B cell (primary cell): ENCODE results near the gene DVL1. TPM values are rescaled to one million over a fixed set of nuclear protein-coding genes. Genes with fewer than 3 reads are reported as not detected.

ENCODE experiments used
- ATAC-seq: fragments of 200-7000 bp; cut with Tn5 transposase; one replicate; pipeline ENCODE4 v1.10.0; 2021; ENCODE audit warnings: low read depth, mild to moderate bottlenecking, moderate number of reproducible peaks, moderate library complexity
- CTCF ChIA-PET: fragments of 350-600 bp; sonication (Branson Sonifier 250); formaldehyde crosslinking; loops from one replicate; lab custom pipeline; 2021; ENCODE audit warnings: antibody characterized with exemption, inconsistent platforms; lab: Charles Lee
- POLR2A ChIA-PET: fragments of 350-600 bp; sonication (Branson Sonifier 250); formaldehyde crosslinking; loops from one replicate; lab custom pipeline; 2021; ENCODE audit warnings: antibody characterized with exemption; lab: Charles Lee
- DNase-seq: peaks from one replicate; pipeline ENCODE4 v3.0.0; 2013
- H2AFZ ChIP-seq: 2 replicates; pipeline ENCODE4 v1.6.1; 2012; ENCODE audit warnings: mild to moderate bottlenecking, low read depth, low read length; ENCODE audit not compliant: insufficient read depth, poor library complexity, severe bottlenecking
- H3K27ac ChIP-seq, 2 donors: 1 replicate in 1 of 2; 2 replicates in 1 of 2; pipeline ENCODE4 v1.5.1; 2012 to 2013; ENCODE audit warnings: low read length in 2 of 2, mild to moderate bottlenecking in 2 of 2, moderate library complexity in 1 of 2
- H3K27me3 ChIP-seq, 4 experiments: fragments of 200-600 bp in 1 of 4; sonication (generic) in 1 of 4; replicated peaks in 1 of 4; 1 replicate in 2 of 4; 2 replicates in 2 of 4; pipeline versions ENCODE4 v1.6.1 to v1.7.0; 2013 to 2016; ENCODE audit warnings: low read length in 3 of 4, mild to moderate bottlenecking in 2 of 4, mixed read lengths in 1 of 4, moderate library complexity in 1 of 4; ENCODE audit not compliant: insufficient read depth in 4 of 4, control insufficient read depth in 3 of 4; ENCODE audit errors: control extremely low read depth in 1 of 4
- H3K36me3 ChIP-seq, 2 experiments: replicated peaks in 1 of 2; 1 replicate in 1 of 2; 2 replicates in 1 of 2; pipeline versions ENCODE4 v1.6.1 to v1.7.1; 2013; ENCODE audit warnings: low read length in 1 of 2; ENCODE audit not compliant: insufficient read depth in 2 of 2, control insufficient read depth in 1 of 2; ENCODE audit errors: control extremely low read depth in 1 of 2, extremely low read depth in 1 of 2
- H3K4me1 ChIP-seq, 2 donors: fragments of 200-600 bp in 1 of 2; sonication (generic) in 1 of 2; 1 replicate in 1 of 2; 2 replicates in 1 of 2; pipeline versions ENCODE4 v1.5.1 to v1.6.1; 2013 to 2017; ENCODE audit warnings: low read length in 2 of 2; ENCODE audit not compliant: control insufficient read depth in 2 of 2, insufficient read depth in 2 of 2
- H3K4me2 ChIP-seq: replicated peaks from 2 replicates; pipeline ENCODE3; 2012; ENCODE audit warnings: mild to moderate bottlenecking, low read depth, low read length; ENCODE audit not compliant: poor library complexity, severe bottlenecking
- H3K4me3 ChIP-seq, 5 experiments: fragments of 200-600 bp in 1 of 5; sonication (generic) in 1 of 5; 1 replicate in 3 of 5; 2 replicates in 2 of 5; pipeline versions ENCODE4 v1.5.1 to v1.7.0; 2011 to 2016; ENCODE audit warnings: low read length in 4 of 5, mild to moderate bottlenecking in 4 of 5, low read depth in 2 of 5, control low read depth in 1 of 5, moderate library complexity in 1 of 5; ENCODE audit not compliant: insufficient read depth in 1 of 5; ENCODE audit errors: control extremely low read depth in 1 of 5, extremely low read depth in 1 of 5
- H3K79me2 ChIP-seq: fragments of 200-600 bp; sonication (generic); one replicate; pipeline ENCODE4 v1.6.0; 2016; ENCODE audit warnings: low read length; ENCODE audit not compliant: control insufficient read depth, insufficient read depth
- H3K9ac ChIP-seq: fragments of 200-600 bp; sonication (generic); 2 replicates; pipeline ENCODE4 v1.6.1; 2017; ENCODE audit warnings: mild to moderate bottlenecking, low read length, moderate library complexity
- H3K9me3 ChIP-seq, 3 donors: one replicate each; pipeline versions ENCODE4 v1.6.1 to v1.7.1; 2013; ENCODE audit warnings: low read length in 2 of 3; ENCODE audit not compliant: control insufficient read depth in 2 of 3, insufficient read depth in 1 of 3; ENCODE audit errors: control extremely low read depth in 1 of 3
- H4K20me1 ChIP-seq: 2 replicates; pipeline ENCODE4 v1.6.0; 2012; ENCODE audit warnings: mild to moderate bottlenecking, low read length; ENCODE audit not compliant: insufficient read depth, control insufficient read depth, poor library complexity, severe bottlenecking
- H3K27ac Mint-ChIP-seq: one replicate; pipeline ENCODE4 v1.8.0; 2021; ENCODE audit warnings: mixed read lengths
- H3K27me3 Mint-ChIP-seq: one replicate; pipeline ENCODE4 v1.8.0; 2021; ENCODE audit warnings: mixed read lengths
- H3K4me1 Mint-ChIP-seq: one replicate; pipeline ENCODE4 v1.8.0; 2021; ENCODE audit warnings: mixed read lengths
- H3K4me3 Mint-ChIP-seq: one replicate; pipeline ENCODE4 v1.8.0; 2021; ENCODE audit warnings: mixed read lengths
- H3K9me3 Mint-ChIP-seq: one replicate; pipeline ENCODE4 v1.8.0; 2022; ENCODE audit warnings: mixed read lengths; ENCODE audit not compliant: insufficient read depth
- EZH2 ChIP-seq: IDR thresholded peaks from 2 replicates; pipeline ENCODE4 v1.6.1; 2012; ENCODE audit warnings: borderline replicate concordance, low read depth, mild to moderate bottlenecking, moderate library complexity, low read length; ENCODE audit not compliant: insufficient read depth, poor library complexity, severe bottlenecking
- WGBS: methylation state at CpG from one replicate; pipeline ENCODE4 v1.1.5; 2013; ENCODE audit warnings: missing lambda C conversion rate; ENCODE audit not compliant: insufficient coverage; 5-methylcytosine and 5-hydroxymethylcytosine counted together
- intact Hi-C: fragments of 100-400 bp; cut with micrococcal nuclease; formaldehyde crosslinking; loops from one replicate; pipeline ENCODE4 v1.10.0; 2022
- polyA plus RNA-seq: library from polyadenylated mRNA; depleted of rRNA; stranded (reverse); fragments of >200 nt; gene quantifications from 2 replicates; pipeline ENCODE4 v1.2.3, GENCODE V29; 2012
- total RNA-seq, 2 donors: library from RNA; stranded (reverse); fragments of 120-200 nt in 1 of 2; gene quantifications; 1 replicate in 1 of 2; 2 replicates in 1 of 2; pipeline versions ENCODE4 v1.2.3 to v1.2.4, GENCODE V29; 2013 to 2022
- TF ChIP-seq, protein P1 (sequence below): fragments of 200-600 bp; IDR thresholded peaks from one replicate; pipeline ENCODE4 v1.8.0; 2022; ENCODE audit warnings: antibody characterized with exemption, mild to moderate bottlenecking

DVL1 gene
- total and polyA plus RNA-seq, 2 donors (not counting 1 experiment from before 2014, with no cell fraction given), result 46.1 to 53.5 TPM

- TF ChIP-seq, protein P1, sequence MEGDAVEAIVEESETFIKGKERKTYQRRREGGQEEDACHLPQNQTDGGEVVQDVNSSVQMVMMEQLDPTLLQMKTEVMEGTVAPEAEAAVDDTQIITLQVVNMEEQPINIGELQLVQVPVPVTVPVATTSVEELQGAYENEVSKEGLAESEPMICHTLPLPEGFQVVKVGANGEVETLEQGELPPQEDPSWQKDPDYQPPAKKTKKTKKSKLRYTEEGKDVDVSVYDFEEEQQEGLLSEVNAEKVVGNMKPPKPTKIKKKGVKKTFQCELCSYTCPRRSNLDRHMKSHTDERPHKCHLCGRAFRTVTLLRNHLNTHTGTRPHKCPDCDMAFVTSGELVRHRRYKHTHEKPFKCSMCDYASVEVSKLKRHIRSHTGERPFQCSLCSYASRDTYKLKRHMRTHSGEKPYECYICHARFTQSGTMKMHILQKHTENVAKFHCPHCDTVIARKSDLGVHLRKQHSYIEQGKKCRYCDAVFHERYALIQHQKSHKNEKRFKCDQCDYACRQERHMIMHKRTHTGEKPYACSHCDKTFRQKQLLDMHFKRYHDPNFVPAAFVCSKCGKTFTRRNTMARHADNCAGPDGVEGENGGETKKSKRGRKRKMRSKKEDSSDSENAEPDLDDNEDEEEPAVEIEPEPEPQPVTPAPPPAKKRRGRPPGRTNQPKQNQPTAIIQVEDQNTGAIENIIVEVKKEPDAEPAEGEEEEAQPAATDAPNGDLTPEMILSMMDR, result no peak
- TF ChIP-seq EZH2, result no peak
Observed at GRCh38 chr1:1306661-1307260, 42.5 kb downstream of the DVL1 start.

DNA sequence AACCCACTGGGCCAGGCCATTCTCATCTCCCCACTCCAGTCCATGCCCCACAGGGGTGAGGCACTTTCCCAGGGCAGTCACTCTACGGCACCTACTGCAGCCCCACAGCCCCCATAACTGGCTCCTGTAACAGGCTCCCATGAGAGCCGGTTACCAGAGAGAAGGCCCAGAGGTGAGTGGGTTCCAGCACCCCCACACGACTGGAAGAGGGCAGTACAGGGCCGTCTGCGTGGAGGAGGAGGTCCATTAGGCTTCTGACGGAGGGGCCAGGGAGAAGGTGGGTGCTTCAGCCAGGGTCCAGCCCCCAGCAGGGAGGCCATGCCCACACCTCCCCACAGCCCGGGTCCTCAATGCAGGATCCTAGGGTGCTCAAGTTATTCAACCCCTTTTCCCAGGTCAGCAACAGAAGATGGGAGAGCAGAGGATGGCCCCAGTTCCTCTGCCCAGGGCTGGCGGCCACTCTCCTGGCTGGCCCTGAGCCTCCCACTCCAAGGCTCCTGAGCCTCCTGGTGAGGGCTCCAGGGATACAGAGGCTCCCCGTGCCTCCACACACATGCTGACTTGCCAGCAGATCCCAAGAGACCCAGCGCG is 43.1 kb downstream of the DVL1 start:
- H3K9me3 ChIP-seq, result no peaks in the 10 kb centered on the region
- peak overlapping the region; percentile 27 to 63 for H3K27ac ChIP-seq
- peaks cover 35% of the 10 kb centered on the region for H3K4me1 Mint-ChIP-seq
- TF ChIP-seq, protein P1, result no peak
- TF ChIP-seq EZH2, result no peak
- peak overlapping the region; percentile 88 for H3K4me3 Mint-ChIP-seq
- ATAC-seq (no peak), DNase-seq (peak; percentile 51)
- intact Hi-C loops, result loop anchor here (5.0 kb wide), 3 partner anchors 74 to 294 kb away; partner anchors contain the start of genes B3GALT6, ISG15 and SDF4
- H3K27ac Mint-ChIP-seq, result peak overlapping the region; percentile 92
- peaks cover 36% of the 10 kb centered on the region for H3K79me2 ChIP-seq
- peak overlapping the region; percentile 99 for H3K4me2 ChIP-seq
- H3K9ac ChIP-seq, result peak overlapping the region; percentile 76
- CTCF ChIA-PET, result interaction anchor here (1.2 to 1.6 kb wide), 3 partner anchors 15 to 66 kb away, joined by 5 to 16 read pairs (median 16); no protein-coding TSS in a partner anchor
- H2AFZ ChIP-seq, result peak overlapping the region; percentile 76
- H3K4me3 ChIP-seq, result peak overlapping the region in 4 of 5 experiments; percentile 37 to 73 (median 64)
- H3K36me3 ChIP-seq, result peaks cover 0 to 6% of the 10 kb centered on the region in 2 experiments
- peaks cover 44% of the 10 kb centered on the region for H4K20me1 ChIP-seq
- peaks cover 34 to 47% of the 10 kb centered on the region in 2 donors for H3K4me1 ChIP-seq
- POLR2A ChIA-PET, result no interaction called here
- no peaks in the 10 kb centered on the region for H3K27me3 Mint-ChIP-seq
- WGBS, result 26% methylated on average over 8 of the region's 11 CpGs
- H3K27me3 ChIP-seq, result no peaks in the 10 kb centered on the region
- no peaks in the 10 kb centered on the region for H3K9me3 Mint-ChIP-seq

More at GRCh38 chr1:1306661-1307260, 42.5 kb downstream of the DVL1 start:
- Histone ChIP-seq H3K27ac (no peak overlapping the region), H2AFZ (peak overlapping the region; percentile 69), H3K27me3 (no peaks in the 10 kb centered on the region), H3K36me3 (peaks cover 0 to 11% of the 10 kb centered on the region in 2 experiments), H4K20me1 (peaks cover 41% of the 10 kb centered on the region), H3K4me3 (peak overlapping the region in 4 of 5 experiments; percentile 58 to 73 (median 68)), H3K4me2 (peak overlapping the region; percentile 99), H3K9me3 (no peaks in the 10 kb centered on the region), H3K4me1 (peaks cover 34 to 47% of the 10 kb centered on the region in 2 donors), H3K79me2 (peaks cover 39% of the 10 kb centered on the region), H3K9ac (peak overlapping the region; percentile 76)
- ChIA-PET POLR2A (interaction anchor here (0.5 to 0.6 kb wide), 2 partner anchors 261 to 266 kb away, joined by 4 to 5 read pairs; no protein-coding TSS in a partner anchor), CTCF (no interaction called here)
- peak; percentile 44 for DNase-seq
- Mint-ChIP-seq H3K27me3 (no peaks in the 10 kb centered on the region), H3K4me1 (peaks cover 35% of the 10 kb centered on the region), H3K9me3 (no peaks in the 10 kb centered on the region), H3K27ac (peak overlapping the region; percentile 92), H3K4me3 (peak overlapping the region; percentile 88)
- WGBS, result 59% methylated on average over 27 of the region's 27 CpGs
- intact Hi-C loops, result loop anchor here (5.0 kb wide), 3 partner anchors 74 to 294 kb away; partner anchors contain the start of genes B3GALT6, ISG15 and SDF4
- ATAC-seq, result no peak
